Measurements from ENCODE around the gene ZNF337.
"Not testable (repeated sequence)": the region's sequence is repeated elsewhere in the genome, so short reads cannot be mapped to it uniquely, and the experiment has no call there.

ZNF337 gene

GRCh38 chr20:25692499-25692898 is 4.2 kb downstream of the ZNF337 start:
- no peak overlapping the region for H3K9ac ChIP-seq (ENCODE audit: low read length)

GRCh38 chr20:25690427-25690826 is 6.2 kb downstream of the ZNF337 start:
- H3K36me3 ChIP-seq (ENCODE audit: control insufficient read depth, insufficient read depth, low read length) = peaks cover 20% of the 10 kb centered on the region
- H3K4me3 ChIP-seq (ENCODE audit: low read depth, low read length) = no peak overlapping the region
- no peaks in the 10 kb centered on the region for H3K27me3 ChIP-seq (ENCODE audit: control insufficient read depth, insufficient read depth, low read length)
- peaks cover 2% of the 10 kb centered on the region; the same call in 1 of the 2 replicates for H3K4me1 ChIP-seq (ENCODE audit: control insufficient read depth, insufficient read depth, low read length)
- no peak overlapping the region for H3K9ac ChIP-seq (ENCODE audit: low read length)
- no peak overlapping the region for H3K27ac ChIP-seq (ENCODE audit: low read depth, low read length)
- no peaks in the 10 kb centered on the region for H3K9me3 ChIP-seq (ENCODE audit: control insufficient read depth, insufficient read depth, low read depth, low read length)

More at GRCh38 chr20:25692499-25692898, 4.2 kb downstream of the ZNF337 start:
- Histone ChIP-seq H3K9me3 (ENCODE audit: control insufficient read depth, insufficient read depth, low read depth, low read length) (no peaks in the 10 kb centered on the region), H3K27me3 (ENCODE audit: control insufficient read depth, insufficient read depth, low read length) (no peaks in the 10 kb centered on the region), H3K36me3 (ENCODE audit: control insufficient read depth, insufficient read depth, low read length) (peaks cover 12% of the 10 kb centered on the region), H3K4me1 (ENCODE audit: control insufficient read depth, insufficient read depth, low read length) (peaks cover 3% of the 10 kb centered on the region; the same call in 1 of the 2 replicates), H3K27ac (ENCODE audit: low read depth, low read length) (no peak overlapping the region), H3K4me3 (ENCODE audit: low read depth, low read length) (no peak overlapping the region)

- Histone ChIP-seq H3K36me3 (ENCODE audit: control insufficient read depth, insufficient read depth, low read length) (peaks cover 24% of the 10 kb centered on the region), H3K4me1 (ENCODE audit: control insufficient read depth, insufficient read depth, low read length) (no peaks in the 10 kb centered on the region), H3K27ac (ENCODE audit: low read depth, low read length) (no peak overlapping the region), H3K9me3 (ENCODE audit: control insufficient read depth, insufficient read depth, low read depth, low read length) (no peaks in the 10 kb centered on the region), H3K9ac (ENCODE audit: low read length) (no peak overlapping the region), H3K27me3 (ENCODE audit: control insufficient read depth, insufficient read depth, low read length) (no peaks in the 10 kb centered on the region), H3K4me3 (ENCODE audit: low read depth, low read length) (no peak overlapping the region)
Observed at GRCh38 chr20:25686081-25687067, 10.3 kb downstream of the ZNF337 start.

GRCh38 chr20:25685276-25686080 is 11.2 kb downstream of the ZNF337 start:
- Histone ChIP-seq H3K4me1 (ENCODE audit: control insufficient read depth, insufficient read depth, low read length) (no peaks in the 10 kb centered on the region), H3K9me3 (ENCODE audit: control insufficient read depth, insufficient read depth, low read depth, low read length) (no peaks in the 10 kb centered on the region), H3K4me3 (ENCODE audit: low read depth, low read length) (no peak overlapping the region), H3K27me3 (ENCODE audit: control insufficient read depth, insufficient read depth, low read length) (no peaks in the 10 kb centered on the region), H3K36me3 (ENCODE audit: control insufficient read depth, insufficient read depth, low read length) (peaks cover 30% of the 10 kb centered on the region), H3K9ac (ENCODE audit: low read length) (no peak overlapping the region), H3K27ac (ENCODE audit: low read depth, low read length) (no peak overlapping the region)

- H3K4me1 ChIP-seq (ENCODE audit: control insufficient read depth, insufficient read depth, low read length); H3K9ac ChIP-seq (ENCODE audit: low read length); H3K4me3 ChIP-seq (ENCODE audit: low read depth, low read length); H3K27me3 ChIP-seq (ENCODE audit: control insufficient read depth, insufficient read depth, low read length); H3K27ac ChIP-seq (ENCODE audit: low read depth, low read length); H3K9me3 ChIP-seq (ENCODE audit: control insufficient read depth, insufficient read depth, low read depth, low read length): not testable (repeated sequence)
- peaks cover 36% of the 10 kb centered on the region for H3K36me3 ChIP-seq (ENCODE audit: control insufficient read depth, insufficient read depth, low read length)
Observed at GRCh38 chr20:25683826-25684225, 12.8 kb downstream of the ZNF337 start.

GRCh38 chr20:25683050-25683449 is 13.6 kb downstream of the ZNF337 start:
- Histone ChIP-seq H3K9ac (ENCODE audit: low read length) (no peak overlapping the region), H3K4me3 (ENCODE audit: low read depth, low read length) (no peak overlapping the region), H3K36me3 (ENCODE audit: control insufficient read depth, insufficient read depth, low read length) (peaks cover 39% of the 10 kb centered on the region), H3K27me3 (ENCODE audit: control insufficient read depth, insufficient read depth, low read length) (no peaks in the 10 kb centered on the region), H3K4me1 (ENCODE audit: control insufficient read depth, insufficient read depth, low read length) (no peaks in the 10 kb centered on the region), H3K9me3 (ENCODE audit: control insufficient read depth, insufficient read depth, low read depth, low read length) (no peaks in the 10 kb centered on the region), H3K27ac (ENCODE audit: low read depth, low read length) (no peak overlapping the region)

- Histone ChIP-seq H3K27me3 (ENCODE audit: control insufficient read depth, insufficient read depth, low read length) (no peaks in the 10 kb centered on the region), H3K4me3 (ENCODE audit: low read depth, low read length) (no peak overlapping the region), H3K9ac (ENCODE audit: low read length) (no peak overlapping the region), H3K4me1 (ENCODE audit: control insufficient read depth, insufficient read depth, low read length) (no peaks in the 10 kb centered on the region), H3K27ac (ENCODE audit: low read depth, low read length) (no peak overlapping the region), H3K36me3 (ENCODE audit: control insufficient read depth, insufficient read depth, low read length) (peaks cover 67% of the 10 kb centered on the region), H3K9me3 (ENCODE audit: control insufficient read depth, insufficient read depth, low read depth, low read length) (no peaks in the 10 kb centered on the region)
Observed at GRCh38 chr20:25676164-25676809, 20.4 kb downstream of the ZNF337 start.

GRCh38 chr20:25675161-25675560 is 21.5 kb downstream of the ZNF337 start:
- Histone ChIP-seq H3K27me3 (ENCODE audit: control insufficient read depth, insufficient read depth, low read length) (no peaks in the 10 kb centered on the region), H3K9me3 (ENCODE audit: control insufficient read depth, insufficient read depth, low read depth, low read length) (no peaks in the 10 kb centered on the region), H3K4me3 (ENCODE audit: low read depth, low read length) (no peak overlapping the region), H3K36me3 (ENCODE audit: control insufficient read depth, insufficient read depth, low read length) (peaks cover 59% of the 10 kb centered on the region), H3K9ac (ENCODE audit: low read length) (no peak overlapping the region), H3K27ac (ENCODE audit: low read depth, low read length) (no peak overlapping the region), H3K4me1 (ENCODE audit: control insufficient read depth, insufficient read depth, low read length) (no peaks in the 10 kb centered on the region)

- Histone ChIP-seq H3K36me3 (ENCODE audit: control insufficient read depth, insufficient read depth, low read length) (peaks cover 49% of the 10 kb centered on the region), H3K9ac (ENCODE audit: low read length) (no peak overlapping the region), H3K9me3 (ENCODE audit: control insufficient read depth, insufficient read depth, low read depth, low read length) (no peaks in the 10 kb centered on the region), H3K27me3 (ENCODE audit: control insufficient read depth, insufficient read depth, low read length) (no peaks in the 10 kb centered on the region), H3K4me3 (ENCODE audit: low read depth, low read length) (no peak overlapping the region), H3K4me1 (ENCODE audit: control insufficient read depth, insufficient read depth, low read length) (no peaks in the 10 kb centered on the region), H3K27ac (ENCODE audit: low read depth, low read length) (no peak overlapping the region)
Observed at GRCh38 chr20:25672659-25673235, 23.9 kb downstream of the ZNF337 start.

- no peaks in the 10 kb centered on the region for H3K4me1 ChIP-seq (ENCODE audit: control insufficient read depth, insufficient read depth, low read length)
- no peaks in the 10 kb centered on the region for H3K27me3 ChIP-seq (ENCODE audit: control insufficient read depth, insufficient read depth, low read length)
- H3K9ac ChIP-seq (ENCODE audit: low read length) = no peak overlapping the region
- no peak overlapping the region for H3K27ac ChIP-seq (ENCODE audit: low read depth, low read length)
- peaks cover 23% of the 10 kb centered on the region for H3K36me3 ChIP-seq (ENCODE audit: control insufficient read depth, insufficient read depth, low read length)
- H3K4me3 ChIP-seq (ENCODE audit: low read depth, low read length) = no peak overlapping the region
- no peaks in the 10 kb centered on the region for H3K9me3 ChIP-seq (ENCODE audit: control insufficient read depth, insufficient read depth, low read depth, low read length)
Observed at GRCh38 chr20:25669826-25670422, 26.7 kb downstream of the ZNF337 start.
